ENCODE data around the gene GABBR2.

DNA sequence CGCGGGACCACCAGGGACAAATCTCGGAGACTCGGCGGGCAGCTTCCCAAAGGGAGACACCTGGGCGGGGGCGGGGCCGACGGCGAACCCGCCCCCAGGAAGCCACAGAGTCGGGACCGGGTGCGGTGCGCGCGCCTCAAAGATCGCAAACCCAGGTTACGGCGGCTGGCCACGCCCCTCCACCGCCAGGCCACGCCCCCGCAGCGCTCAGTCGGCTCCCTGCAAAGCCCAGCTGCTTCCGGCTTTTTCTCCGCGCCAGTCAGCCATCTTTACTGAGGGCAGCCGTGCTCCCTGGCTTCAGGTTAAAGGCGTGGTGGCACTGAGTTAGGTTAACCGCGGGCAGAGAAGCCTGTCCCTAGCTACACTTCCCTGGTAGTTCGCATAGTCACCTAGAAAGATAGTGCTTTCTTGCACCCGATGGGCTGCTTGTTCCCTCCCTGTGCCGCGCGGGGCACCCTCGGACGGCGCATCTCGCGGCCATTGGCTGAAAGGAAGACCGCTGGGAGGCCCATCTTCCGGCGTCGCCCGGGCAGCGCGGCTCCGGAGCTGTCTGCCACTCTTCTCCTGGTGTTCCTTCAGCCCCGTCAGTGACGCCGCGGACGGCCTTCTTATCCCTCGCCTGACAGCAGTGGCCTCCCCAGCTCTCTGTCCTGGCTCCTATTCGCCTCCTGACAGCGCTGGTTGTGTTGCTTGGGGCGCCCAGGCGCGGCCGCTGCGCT lies 453.0 kb downstream of the GABBR2 start, which contains the start of gene TBC1D2:
- TF ChIP-seq POLR2A (IDR thresholded peaks at IDR 0.05; ENCODE audit: low read depth, low read length) (peak; percentile 74; the same call in 1 of the 2 replicates), TAF1 (IDR thresholded peaks at IDR 0.05; ENCODE audit: borderline replicate concordance, low read depth, low read length) (no peak; the same call in 1 of the 2 replicates)

Data from GM12892 (cell line).